Retinal pigment epithelial cell (primary cell): Measurements from ENCODE around the gene PFN1.

Experiments
- DNase-seq: peaks from one replicate; pipeline ENCODE4 v3.0.0-alpha.2; 2010; ENCODE audit warnings: low read depth
- H3K4me3 ChIP-seq: 2 replicates; pipeline ENCODE4 v1.5.1; 2011; ENCODE audit warnings: mild to moderate bottlenecking, low read length, control low read depth, moderate library complexity
- CTCF ChIP-seq: conservative IDR thresholded peaks from 2 replicates; pipeline ENCODE4 v1.5.1; 2011; ENCODE audit warnings: low read depth, low read length, control low read depth, inconsistent platforms

Gene PFN1

GRCh38 chr17:4966844-4967538 lies 18.7 kb upstream of the PFN1 start:
- DNase-seq: peak; percentile 100
- peak overlapping the region; percentile 93 for H3K4me3 ChIP-seq
- TF ChIP-seq CTCF: no peak

DNA sequence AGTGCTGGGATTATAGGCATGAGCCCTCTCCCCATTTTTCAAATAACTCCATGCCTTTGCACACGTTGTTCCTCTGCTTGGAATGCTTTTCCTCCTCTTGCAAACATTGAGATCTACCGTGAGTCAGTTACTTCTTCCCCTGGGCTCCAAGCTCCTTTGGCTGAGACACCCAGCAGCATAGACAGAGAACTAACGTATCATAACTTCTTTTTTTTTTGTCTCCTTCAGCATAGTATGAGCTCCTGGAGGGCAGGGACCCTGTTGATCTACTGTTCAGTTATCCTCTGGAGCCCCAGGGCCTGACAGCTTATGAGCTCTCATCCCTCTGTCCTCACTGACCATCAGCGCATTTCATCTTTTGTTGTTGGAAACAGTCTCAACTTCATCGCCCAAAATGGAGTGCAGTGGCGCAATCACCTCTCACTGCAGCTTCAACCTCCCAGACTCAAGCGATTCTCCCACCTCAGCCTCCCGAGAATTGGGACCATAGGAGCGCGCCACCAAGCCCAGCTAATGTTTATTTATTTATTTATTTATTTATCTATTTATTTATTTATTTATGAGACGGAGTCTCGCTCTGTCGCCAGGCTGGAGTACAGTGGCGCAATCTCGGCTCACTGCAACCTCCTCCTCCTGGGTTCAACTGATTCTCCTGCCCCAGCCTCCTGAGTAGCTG lies 17.1 kb upstream of the PFN1 start:
- TF ChIP-seq CTCF: no peak

GRCh38 chr17:4960279-4960922 lies 12.1 kb upstream of the PFN1 start:
- no peak overlapping the region for H3K4me3 ChIP-seq
- no peak for TF ChIP-seq CTCF
- no peak for DNase-seq

More for the DNA sequence above, 17.1 kb upstream of the PFN1 start:
- H3K4me3 ChIP-seq: no peak overlapping the region
- no peak for DNase-seq

DNA sequence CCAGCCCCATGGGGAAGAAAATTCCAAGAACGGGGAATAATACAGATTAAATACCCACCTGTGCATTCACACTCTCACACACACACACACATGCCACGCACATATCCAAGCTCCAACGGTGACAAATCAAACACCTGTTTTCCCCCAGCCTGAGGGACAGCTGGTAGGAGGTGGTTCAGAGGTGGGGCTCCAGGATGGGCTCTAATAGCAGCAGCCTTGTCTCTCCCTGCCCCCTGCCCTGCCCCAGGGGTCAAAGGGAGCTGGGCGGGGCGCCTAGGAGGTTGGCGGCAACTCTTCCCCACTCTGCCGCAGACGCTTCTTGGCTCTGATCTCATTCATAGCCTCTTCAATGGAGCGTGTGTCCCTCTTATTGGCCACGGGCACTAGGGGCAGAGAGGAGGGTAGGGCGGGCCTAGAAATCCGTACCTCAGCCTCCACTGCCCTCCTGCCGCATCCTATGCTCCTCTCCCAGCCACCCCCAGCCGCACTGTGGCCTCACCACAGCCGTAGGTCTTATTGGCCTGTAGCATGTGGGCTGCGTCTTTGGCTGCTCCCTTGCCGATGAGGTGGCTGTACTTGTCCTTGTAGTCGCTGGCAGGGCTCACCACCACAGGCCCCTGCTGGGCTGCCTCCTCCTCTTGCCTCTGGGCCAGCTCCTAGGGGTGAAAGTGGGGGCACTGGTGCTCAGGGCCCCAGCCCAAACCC lies 11.1 kb upstream of the PFN1 start:
- H3K4me3 ChIP-seq: no peak overlapping the region
- TF ChIP-seq CTCF: no peak
- DNase-seq: no peak

- H3K4me3 ChIP-seq: no peak overlapping the region
- no peak for TF ChIP-seq CTCF
- DNase-seq: no peak
Observed at GRCh38 chr17:4958102-4958501, 9.8 kb upstream of the PFN1 start.

DNA sequence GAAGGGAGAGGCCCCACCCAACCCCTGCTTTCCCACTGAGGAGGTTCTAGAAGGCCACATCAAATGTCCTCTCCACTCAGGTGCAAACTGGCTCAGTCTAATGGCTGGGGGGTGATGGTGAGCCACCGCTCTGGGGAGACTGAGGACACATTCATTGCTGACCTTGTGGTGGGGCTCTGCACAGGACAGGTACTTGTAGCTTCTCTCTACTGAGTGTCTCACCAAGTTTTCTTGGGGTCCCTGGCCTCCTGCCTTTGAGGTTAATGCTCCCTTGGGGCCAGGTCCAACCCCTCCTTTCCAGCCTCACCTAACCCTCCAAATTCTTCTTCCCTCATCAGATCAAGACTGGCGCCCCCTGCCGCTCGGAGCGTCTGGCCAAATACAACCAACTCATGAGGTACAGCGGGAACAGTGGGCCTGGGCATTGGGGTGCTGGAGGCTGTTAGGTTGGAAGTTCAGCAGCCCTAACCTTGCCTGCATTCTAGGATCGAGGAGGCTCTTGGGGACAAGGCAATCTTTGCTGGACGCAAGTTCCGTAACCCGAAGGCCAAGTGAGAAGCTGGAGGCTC lies 8.2 kb upstream of the PFN1 start:
- no peak for DNase-seq
- TF ChIP-seq CTCF: peak; percentile 1
- H3K4me3 ChIP-seq: no peak overlapping the region
